HFF-Myc (cell line): ENCODE results near the gene RIOK2.

Experiments used
- DNase-seq: peaks from one replicate; pipeline ENCODE4 v3.0.0-alpha.2; 2011; ENCODE audit warnings: low read depth; ENCODE audit errors: extremely low read depth
- H3K4me3 ChIP-seq: replicated peaks from 2 replicates; pipeline ENCODE4 v1.5.1; 2011; ENCODE audit warnings: low read depth, mild to moderate bottlenecking, control low read depth, low read length
- TF ChIP-seq, protein P1 (sequence below): IDR thresholded peaks from 2 replicates; pipeline ENCODE4 v1.5.1; 2012; ENCODE audit warnings: mild to moderate bottlenecking, low read depth, low read length, control low read depth; ENCODE audit errors: missing control alignments

RIOK2 gene

DNA sequence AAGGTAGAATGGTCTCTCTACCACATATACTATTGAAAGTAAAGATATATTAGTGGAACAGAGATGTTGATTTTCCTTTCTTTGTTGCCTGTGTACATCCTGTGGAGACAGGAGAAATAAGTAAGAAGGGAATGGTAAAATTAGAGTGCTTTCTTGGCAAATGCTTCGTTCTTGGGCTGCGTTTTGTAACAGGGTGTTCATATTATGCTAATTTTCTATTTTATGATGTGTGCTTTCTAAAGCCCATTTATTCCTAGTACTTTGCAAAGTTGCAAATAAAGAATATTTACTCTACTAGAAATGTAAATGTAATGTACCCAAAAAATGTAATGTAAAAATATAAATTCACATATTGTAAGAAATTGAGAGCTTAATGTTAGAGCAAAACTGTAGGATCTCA lies 40.5 kb upstream of the RIOK2 start:
- TF ChIP-seq, protein P1, sequence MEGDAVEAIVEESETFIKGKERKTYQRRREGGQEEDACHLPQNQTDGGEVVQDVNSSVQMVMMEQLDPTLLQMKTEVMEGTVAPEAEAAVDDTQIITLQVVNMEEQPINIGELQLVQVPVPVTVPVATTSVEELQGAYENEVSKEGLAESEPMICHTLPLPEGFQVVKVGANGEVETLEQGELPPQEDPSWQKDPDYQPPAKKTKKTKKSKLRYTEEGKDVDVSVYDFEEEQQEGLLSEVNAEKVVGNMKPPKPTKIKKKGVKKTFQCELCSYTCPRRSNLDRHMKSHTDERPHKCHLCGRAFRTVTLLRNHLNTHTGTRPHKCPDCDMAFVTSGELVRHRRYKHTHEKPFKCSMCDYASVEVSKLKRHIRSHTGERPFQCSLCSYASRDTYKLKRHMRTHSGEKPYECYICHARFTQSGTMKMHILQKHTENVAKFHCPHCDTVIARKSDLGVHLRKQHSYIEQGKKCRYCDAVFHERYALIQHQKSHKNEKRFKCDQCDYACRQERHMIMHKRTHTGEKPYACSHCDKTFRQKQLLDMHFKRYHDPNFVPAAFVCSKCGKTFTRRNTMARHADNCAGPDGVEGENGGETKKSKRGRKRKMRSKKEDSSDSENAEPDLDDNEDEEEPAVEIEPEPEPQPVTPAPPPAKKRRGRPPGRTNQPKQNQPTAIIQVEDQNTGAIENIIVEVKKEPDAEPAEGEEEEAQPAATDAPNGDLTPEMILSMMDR, result no peak
- DNase-seq, result no peak
- H3K4me3 ChIP-seq, result no peak overlapping the region

DNA sequence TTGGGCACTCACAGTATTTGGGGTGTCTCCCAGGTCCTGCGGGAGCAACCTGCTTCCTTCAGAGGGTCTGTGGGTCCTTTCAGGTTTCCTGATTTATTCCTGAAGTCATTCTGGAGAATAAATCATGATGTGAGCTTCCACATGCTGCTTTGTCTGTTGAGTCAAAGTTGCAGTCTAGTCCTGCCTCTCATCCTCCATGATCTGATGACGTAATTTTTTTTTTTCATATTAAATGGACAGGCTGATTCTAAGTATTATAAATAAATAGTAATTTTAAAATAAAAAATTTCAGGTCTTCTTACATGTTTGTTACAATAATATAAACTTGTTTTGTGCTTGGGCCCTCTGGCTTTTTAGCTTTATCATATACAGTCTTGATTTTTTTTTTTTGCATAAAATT lies 26.3 kb upstream of the RIOK2 start:
- no peak overlapping the region for H3K4me3 ChIP-seq
- no peak for DNase-seq
- TF ChIP-seq, protein P1, result no peak

DNA sequence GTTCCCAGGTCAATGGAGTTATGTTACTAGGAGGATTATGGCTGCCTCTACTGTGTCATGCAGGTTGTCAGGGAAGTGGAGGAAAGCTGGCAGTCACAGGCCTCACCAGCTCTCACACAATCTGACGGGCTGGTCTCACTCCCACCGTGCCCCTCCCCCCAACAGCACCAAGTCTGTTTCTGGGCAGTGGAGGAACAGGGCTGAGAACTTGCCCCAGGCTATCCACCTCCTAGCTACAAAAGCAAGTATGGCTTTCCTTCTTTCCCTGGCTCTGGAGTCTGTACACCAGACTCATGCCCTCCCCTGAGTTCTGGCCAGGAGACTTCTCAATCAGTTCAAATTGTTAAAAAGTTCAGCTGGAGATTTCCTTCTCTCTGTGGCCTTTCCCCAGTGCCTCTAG lies 25.7 kb upstream of the RIOK2 start:
- DNase-seq, result no peak
- H3K4me3 ChIP-seq, result no peak overlapping the region
- TF ChIP-seq, protein P1, result no peak

DNA sequence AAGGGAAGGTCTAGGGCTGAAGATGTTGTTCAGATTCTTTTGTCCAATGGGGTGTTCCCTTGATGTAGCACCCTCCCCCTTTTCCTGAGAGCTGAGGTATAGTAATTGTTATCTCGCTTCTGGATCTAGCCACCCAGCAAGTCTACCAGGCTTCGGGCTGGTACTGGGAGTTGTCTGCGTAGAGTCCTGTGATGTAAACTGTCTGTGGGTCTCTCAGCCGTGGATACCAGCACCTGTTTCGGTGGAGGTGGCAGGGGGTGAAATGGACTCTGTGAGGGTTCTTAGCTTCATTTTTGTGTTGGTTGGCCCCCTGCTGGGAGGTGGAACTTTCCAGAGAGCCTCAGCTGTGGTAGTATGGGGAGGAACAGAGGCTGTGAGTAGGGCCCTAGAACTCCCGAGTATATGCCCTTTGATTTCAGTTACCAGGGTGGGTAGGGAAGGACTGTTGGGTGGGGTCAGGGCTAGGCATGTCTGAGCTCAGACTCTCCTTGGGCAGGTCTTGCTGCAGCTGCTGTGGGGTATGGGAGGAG lies 25.2 kb upstream of the RIOK2 start:
- H3K4me3 ChIP-seq, result no peak overlapping the region
- no peak for DNase-seq
- TF ChIP-seq, protein P1, result no peak

DNA sequence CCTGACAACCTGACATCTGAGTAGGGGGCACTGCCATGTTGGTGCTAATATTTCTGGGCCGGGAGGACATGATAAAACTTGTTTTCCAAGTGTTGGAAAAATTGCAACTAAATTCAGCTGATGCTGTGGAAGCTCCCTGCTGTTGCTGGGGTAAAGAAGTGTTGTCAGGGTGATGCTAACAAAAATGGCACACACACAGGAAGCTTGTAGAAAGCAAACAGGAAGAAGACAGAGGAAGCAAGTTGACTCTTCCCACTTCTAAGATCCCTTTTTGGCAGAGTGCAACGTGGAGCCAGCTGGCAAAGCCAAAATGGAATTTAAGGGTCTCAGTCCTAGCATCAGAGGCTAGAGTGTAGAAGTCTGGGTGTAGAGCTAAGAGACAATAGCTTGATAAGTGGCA lies 11.3 kb upstream of the RIOK2 start:
- no peak for DNase-seq
- TF ChIP-seq, protein P1, result no peak
- no peak overlapping the region for H3K4me3 ChIP-seq

DNA sequence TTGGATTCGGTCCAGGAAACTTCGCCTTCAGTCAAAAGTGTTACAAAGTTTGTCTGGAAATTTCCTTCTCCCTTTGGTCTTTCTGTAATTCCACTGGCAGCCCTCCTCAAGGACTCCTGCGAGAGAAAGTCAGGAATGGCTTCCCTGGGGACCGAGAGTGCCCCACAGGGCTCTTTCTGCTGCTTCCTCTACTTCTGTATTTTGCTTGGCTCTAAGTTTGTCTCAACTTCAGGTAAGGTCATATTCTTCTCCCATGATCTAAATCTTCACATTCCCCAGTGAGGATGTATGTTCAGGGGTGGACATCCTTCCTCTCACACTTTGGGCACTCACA lies 10.3 kb upstream of the RIOK2 start:
- no peak overlapping the region for H3K4me3 ChIP-seq
- DNase-seq, result no peak
- TF ChIP-seq, protein P1, result no peak
